Measurements from ENCODE around the gene S100A16. TPM values are rescaled to one million over a fixed set of nuclear protein-coding genes. Genes with fewer than 3 reads are reported as not detected.

The S100A16 gene
- total and polyA plus RNA-seq, 4 donors: 72.8 to 116 (median 84.9) TPM

- no peaks in the 10 kb centered on the region for H3K9me3 ChIP-seq (ENCODE audit: control insufficient read depth, low read length)
- DNase-seq (peak; percentile 88 to 90), ATAC-seq (ENCODE audit: low FRiP score) (peak; percentile 80)
- H3K27me3 ChIP-seq (ENCODE audit: control insufficient read depth in 1 of 2, insufficient read depth in 2 of 2, low read length in 1 of 2): no peaks in the 10 kb centered on the region
- H3K4me1 ChIP-seq (ENCODE audit: control insufficient read depth in 1 of 2, insufficient read depth in 2 of 2, low read length in 2 of 2): no peaks in the 10 kb centered on the region
- peak within 1 kb of the TSS; percentile 64 to 85 for H3K27ac ChIP-seq (ENCODE audit: low read depth in 1 of 2, low read length in 2 of 2)
- intact Hi-C loops (cut with DNase I): loop anchor here in 1 of 2 donors (5.0 kb wide), 1 partner anchor 120 kb away; no protein-coding TSS in a partner anchor
- peak within 1 kb of the TSS; percentile 32 to 39 for H3K4me3 ChIP-seq (ENCODE audit: low read length in 2 of 2)
- no peaks in the 10 kb centered on the region for H3K36me3 ChIP-seq (ENCODE audit: control insufficient read depth in 1 of 2, insufficient read depth in 2 of 2, low read length in 1 of 2)
- WGBS, 2 donors: 0 to 2% methylated on average over 28 of the region's 28 CpGs
These were observed 14.2 kb upstream of the S100A16 start, which contains the start of gene S100A13 for GRCh38 chr1:153626904-153627714. Gene S100A13 (minus strand): TSS chr1:153627505. CDS start chr1:153626472, 1,033 bp downstream.

GRCh38 chr1:153626477-153626903 is 13.6 kb upstream of the S100A16 start:
- Histone ChIP-seq H3K4me3 (ENCODE audit: low read length in 2 of 2) (peak overlapping the region; percentile 32 to 39), H3K27me3 (ENCODE audit: control insufficient read depth in 1 of 2, insufficient read depth in 2 of 2, low read length in 1 of 2) (no peaks in the 10 kb centered on the region), H3K27ac (ENCODE audit: low read depth in 1 of 2, low read length in 2 of 2) (peak overlapping the region; percentile 64 to 85), H3K4me1 (ENCODE audit: control insufficient read depth in 1 of 2, insufficient read depth in 2 of 2, low read length in 2 of 2) (no peaks in the 10 kb centered on the region), H3K36me3 (ENCODE audit: control insufficient read depth in 1 of 2, insufficient read depth in 2 of 2, low read length in 1 of 2) (no peaks in the 10 kb centered on the region), H3K9me3 (ENCODE audit: control insufficient read depth, low read length) (no peaks in the 10 kb centered on the region)
- DNase-seq (peak in 1 of 2 donors; percentile 46), ATAC-seq (ENCODE audit: low FRiP score) (no peak)
- intact Hi-C loops (cut with DNase I): loop anchor here in 1 of 2 donors (5.0 kb wide), 1 partner anchor 119 kb away; no protein-coding TSS in a partner anchor
- 28 to 31% methylated on average over 3 of the region's 3 CpGs for WGBS, 2 donors

GRCh38 chr1:153624965-153625611 is 12.2 kb upstream of the S100A16 start:
- Histone ChIP-seq H3K4me3 (ENCODE audit: low read length in 2 of 2) (no peak overlapping the region), H3K27ac (ENCODE audit: low read depth in 1 of 2, low read length in 2 of 2) (no peak overlapping the region), H3K27me3 (ENCODE audit: control insufficient read depth in 1 of 2, insufficient read depth in 2 of 2, low read length in 1 of 2) (no peaks in the 10 kb centered on the region), H3K4me1 (ENCODE audit: control insufficient read depth in 1 of 2, insufficient read depth in 2 of 2, low read length in 2 of 2) (no peaks in the 10 kb centered on the region), H3K36me3 (ENCODE audit: control insufficient read depth in 1 of 2, insufficient read depth in 2 of 2, low read length in 1 of 2) (no peaks in the 10 kb centered on the region), H3K9me3 (ENCODE audit: control insufficient read depth, low read length) (no peaks in the 10 kb centered on the region)
- intact Hi-C loops (cut with DNase I): loop anchor here in 1 of 2 donors (5.0 kb wide), 1 partner anchor 118 kb away; no protein-coding TSS in a partner anchor
- DNase-seq (peak in 1 of 2 donors; percentile 30), ATAC-seq (ENCODE audit: low FRiP score) (no peak)
- 83 to 85% methylated on average over 10 of the region's 10 CpGs for WGBS, 2 donors

GRCh38 chr1:153623101-153623500 is 10.2 kb upstream of the S100A16 start:
- Histone ChIP-seq H3K4me3 (ENCODE audit: low read length in 2 of 2) (no peak overlapping the region), H3K27me3 (ENCODE audit: control insufficient read depth in 1 of 2, insufficient read depth in 2 of 2, low read length in 1 of 2) (no peaks in the 10 kb centered on the region), H3K4me1 (ENCODE audit: control insufficient read depth in 1 of 2, insufficient read depth in 2 of 2, low read length in 2 of 2) (no peaks in the 10 kb centered on the region), H3K9me3 (ENCODE audit: control insufficient read depth, low read length) (no peaks in the 10 kb centered on the region), H3K27ac (ENCODE audit: low read depth in 1 of 2, low read length in 2 of 2) (no peak overlapping the region), H3K36me3 (ENCODE audit: control insufficient read depth in 1 of 2, insufficient read depth in 2 of 2, low read length in 1 of 2) (no peaks in the 10 kb centered on the region)
- intact Hi-C loops (cut with DNase I): no loop called here
- ATAC-seq (ENCODE audit: low FRiP score) (no peak), DNase-seq (no peak)
- WGBS, 2 donors: 82 to 83% methylated on average over 7 of the region's 7 CpGs

GRCh38 chr1:153619171-153619570 is 6.2 kb upstream of the S100A16 start:
- Histone ChIP-seq H3K4me1 (ENCODE audit: control insufficient read depth in 1 of 2, insufficient read depth in 2 of 2, low read length in 2 of 2) (peaks cover 0 to 1% of the 10 kb centered on the region in 2 donors), H3K27ac (ENCODE audit: low read depth in 1 of 2, low read length in 2 of 2) (no peak overlapping the region), H3K27me3 (ENCODE audit: control insufficient read depth in 1 of 2, insufficient read depth in 2 of 2, low read length in 1 of 2) (no peaks in the 10 kb centered on the region), H3K36me3 (ENCODE audit: control insufficient read depth in 1 of 2, insufficient read depth in 2 of 2, low read length in 1 of 2) (no peaks in the 10 kb centered on the region), H3K4me3 (ENCODE audit: low read length in 2 of 2) (no peak overlapping the region), H3K9me3 (ENCODE audit: control insufficient read depth, low read length) (no peaks in the 10 kb centered on the region)
- intact Hi-C loops (cut with DNase I): loop anchor here in 1 of 2 donors (5.0 kb wide), 1 partner anchor 47 kb away; no protein-coding TSS in a partner anchor
- peak in 1 of 2 donors; percentile 32 for DNase-seq
- 97 to 98% methylated on average over 6 of the region's 6 CpGs for WGBS, 2 donors
- no peak for ATAC-seq (ENCODE audit: low FRiP score)

- intact Hi-C loops (cut with DNase I): loop anchor here in 1 of 2 donors (5.0 kb wide), 1 partner anchor 45 kb away; no protein-coding TSS in a partner anchor
- no peak overlapping the region for H3K4me3 ChIP-seq (ENCODE audit: low read length in 2 of 2)
- DNase-seq (peak; percentile 87 to 93), ATAC-seq (ENCODE audit: low FRiP score) (peak; percentile 74)
- H3K27ac ChIP-seq (ENCODE audit: low read depth in 1 of 2, low read length in 2 of 2): no peak overlapping the region
- H3K36me3 ChIP-seq (ENCODE audit: control insufficient read depth in 1 of 2, insufficient read depth in 2 of 2, low read length in 1 of 2): no peaks in the 10 kb centered on the region
- no peaks in the 10 kb centered on the region for H3K27me3 ChIP-seq (ENCODE audit: control insufficient read depth in 1 of 2, insufficient read depth in 2 of 2, low read length in 1 of 2)
- WGBS, 2 donors: 3 to 43% methylated on average over 6 of the region's 6 CpGs
- H3K9me3 ChIP-seq (ENCODE audit: control insufficient read depth, low read length): no peaks in the 10 kb centered on the region
- H3K4me1 ChIP-seq (ENCODE audit: control insufficient read depth in 1 of 2, insufficient read depth in 2 of 2, low read length in 2 of 2): peaks cover 0 to 1% of the 10 kb centered on the region in 2 donors
These were observed 4.7 kb upstream of the S100A16 start for GRCh38 chr1:153617663-153618062.

GRCh38 chr1:153616917-153617311 is 4.0 kb upstream of the S100A16 start:
- peak in 1 of 2 donors; percentile 61 for DNase-seq
- Histone ChIP-seq H3K27me3 (ENCODE audit: control insufficient read depth in 1 of 2, insufficient read depth in 2 of 2, low read length in 1 of 2) (no peaks in the 10 kb centered on the region), H3K27ac (ENCODE audit: low read depth in 1 of 2, low read length in 2 of 2) (no peak overlapping the region), H3K9me3 (ENCODE audit: control insufficient read depth, low read length) (no peaks in the 10 kb centered on the region), H3K4me3 (ENCODE audit: low read length in 2 of 2) (no peak overlapping the region), H3K4me1 (ENCODE audit: control insufficient read depth in 1 of 2, insufficient read depth in 2 of 2, low read length in 2 of 2) (peaks cover 0 to 1% of the 10 kb centered on the region in 2 donors), H3K36me3 (ENCODE audit: control insufficient read depth in 1 of 2, insufficient read depth in 2 of 2, low read length in 1 of 2) (no peaks in the 10 kb centered on the region)
- intact Hi-C loops (cut with DNase I): loop anchor here in 1 of 2 donors (5.0 kb wide), 1 partner anchor 45 kb away; no protein-coding TSS in a partner anchor
- no peak for ATAC-seq (ENCODE audit: low FRiP score)
- 69 to 80% methylated on average over 5 of the region's 5 CpGs for WGBS, 2 donors

GRCh38 chr1:153616144-153616916 is 3.4 kb upstream of the S100A16 start, which contains the start of gene S100A14:
Gene S100A14 (minus strand): TSS chr1:153616325. CDS start chr1:153615858, 467 bp downstream.
- H3K27me3 ChIP-seq (ENCODE audit: control insufficient read depth in 1 of 2, insufficient read depth in 2 of 2, low read length in 1 of 2): no peaks in the 10 kb centered on the region
- peaks cover 0 to 1% of the 10 kb centered on the region in 2 donors for H3K4me1 ChIP-seq (ENCODE audit: control insufficient read depth in 1 of 2, insufficient read depth in 2 of 2, low read length in 2 of 2)
- intact Hi-C loops (cut with DNase I): loop anchor here in 1 of 2 donors (5.0 kb wide), 1 partner anchor 44 kb away; no protein-coding TSS in a partner anchor
- 74 to 75% methylated on average over 8 to 10 of the region's 10 CpGs for WGBS, 2 donors
- no peak within 1 kb of the TSS for H3K4me3 ChIP-seq (ENCODE audit: low read length in 2 of 2)
- no peak for ATAC-seq (ENCODE audit: low FRiP score)
- H3K9me3 ChIP-seq (ENCODE audit: control insufficient read depth, low read length): no peaks in the 10 kb centered on the region
- H3K36me3 ChIP-seq (ENCODE audit: control insufficient read depth in 1 of 2, insufficient read depth in 2 of 2, low read length in 1 of 2): no peaks in the 10 kb centered on the region
- peak in 1 of 2 donors; percentile 75 for DNase-seq
- H3K27ac ChIP-seq (ENCODE audit: low read depth in 1 of 2, low read length in 2 of 2): no peak within 1 kb of the TSS
